ENCODE measurements around the gene GSG1L2.

DNA sequence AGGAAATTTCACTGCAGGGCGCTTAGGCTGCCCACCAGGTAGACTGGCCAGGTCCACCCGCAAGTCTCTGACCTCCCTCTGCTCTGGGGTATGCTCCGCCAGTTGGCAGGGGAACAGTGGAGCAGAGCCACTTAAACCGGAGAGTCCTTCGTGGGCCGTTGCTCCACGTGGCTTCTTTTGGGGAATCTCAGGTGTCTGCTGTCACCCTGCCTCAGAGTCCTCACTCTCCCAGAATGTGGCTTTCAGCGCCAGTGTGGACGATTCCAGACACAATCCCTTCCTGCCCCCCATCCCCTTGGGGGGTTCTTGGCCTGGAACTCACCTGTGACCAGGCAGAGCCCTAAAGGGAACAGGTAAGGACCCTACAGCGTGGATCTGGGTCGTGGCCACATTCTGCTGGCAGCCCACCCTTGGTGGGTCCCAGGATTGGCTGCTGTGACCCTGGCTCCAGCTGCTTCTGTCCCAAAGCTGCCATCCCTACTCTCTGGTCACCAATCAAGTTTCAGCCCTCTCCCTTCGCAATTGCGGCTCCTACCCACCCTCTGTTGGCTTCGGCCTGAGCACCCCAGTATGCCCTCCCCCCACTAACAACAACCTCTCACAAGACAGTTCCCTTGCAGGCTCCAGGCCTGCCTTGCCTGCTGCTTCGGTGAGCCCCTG is 52.7 kb downstream of the GSG1L2 start:
- TF ChIP-seq, protein P1, sequence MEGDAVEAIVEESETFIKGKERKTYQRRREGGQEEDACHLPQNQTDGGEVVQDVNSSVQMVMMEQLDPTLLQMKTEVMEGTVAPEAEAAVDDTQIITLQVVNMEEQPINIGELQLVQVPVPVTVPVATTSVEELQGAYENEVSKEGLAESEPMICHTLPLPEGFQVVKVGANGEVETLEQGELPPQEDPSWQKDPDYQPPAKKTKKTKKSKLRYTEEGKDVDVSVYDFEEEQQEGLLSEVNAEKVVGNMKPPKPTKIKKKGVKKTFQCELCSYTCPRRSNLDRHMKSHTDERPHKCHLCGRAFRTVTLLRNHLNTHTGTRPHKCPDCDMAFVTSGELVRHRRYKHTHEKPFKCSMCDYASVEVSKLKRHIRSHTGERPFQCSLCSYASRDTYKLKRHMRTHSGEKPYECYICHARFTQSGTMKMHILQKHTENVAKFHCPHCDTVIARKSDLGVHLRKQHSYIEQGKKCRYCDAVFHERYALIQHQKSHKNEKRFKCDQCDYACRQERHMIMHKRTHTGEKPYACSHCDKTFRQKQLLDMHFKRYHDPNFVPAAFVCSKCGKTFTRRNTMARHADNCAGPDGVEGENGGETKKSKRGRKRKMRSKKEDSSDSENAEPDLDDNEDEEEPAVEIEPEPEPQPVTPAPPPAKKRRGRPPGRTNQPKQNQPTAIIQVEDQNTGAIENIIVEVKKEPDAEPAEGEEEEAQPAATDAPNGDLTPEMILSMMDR (IDR thresholded peaks at IDR 0.05; ENCODE audit: low read depth, low read length) = no peak
- no peak for TF ChIP-seq EZH2phosphoT487 (IDR thresholded peaks at IDR 0.05; ENCODE audit: low read depth)

All from OCI-LY3 (cell line).